Tibial nerve (tissue), 3 donors: Measurements from ENCODE around the gene PARP3.

Experiments used
- CTCF ChIP-seq, 5 experiments: fragments of 200-600 bp in 3 of 5; fragments of 450-650 bp in 2 of 5; sonication (generic) in 3 of 5; IDR thresholded peaks; one replicate each; pipeline ENCODE4 v1.5.1; 2016 to 2019; ENCODE audit warnings: antibody characterized with exemption in 5 of 5, mild to moderate bottlenecking in 3 of 5, moderate library complexity in 2 of 5
- POLR2A ChIP-seq, 2 donors: fragments of 450-650 bp; IDR thresholded peaks; one replicate each; pipeline ENCODE4 v1.6.1; 2017; ENCODE audit warnings: antibody characterized with exemption in 2 of 2, mild to moderate bottlenecking in 2 of 2, moderate library complexity in 2 of 2

- no peak for TF ChIP-seq POLR2A (IDR thresholded peaks at IDR 0.05)
- no peak for TF ChIP-seq CTCF (IDR thresholded peaks at IDR 0.05)
These were observed 19.7 kb downstream of the PARP3 start for GRCh38 chr3:51961602-51962569.
